ENCODE data around the gene SLC19A2.

SLC19A2 gene

DNA sequence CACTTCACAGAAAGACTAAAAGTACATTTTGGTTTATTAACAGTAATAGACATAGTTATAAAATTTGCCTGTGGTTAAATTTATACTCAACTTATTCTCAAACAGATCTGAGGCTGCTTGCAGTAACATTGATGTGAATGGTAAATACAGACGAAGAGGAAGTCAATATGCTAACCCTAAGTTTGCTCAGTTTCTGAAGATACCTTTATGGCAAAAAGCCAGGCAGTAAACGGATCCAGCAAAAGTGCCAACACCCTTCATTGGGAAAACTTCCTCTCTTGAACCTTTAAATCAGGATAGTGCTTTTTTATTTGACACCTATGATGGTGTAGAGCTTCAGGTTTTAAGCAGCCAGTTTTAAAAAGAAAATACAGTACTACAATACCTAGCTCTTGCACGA, 41.8 kb downstream of the SLC19A2 start:
- no peak overlapping the region for H3K27ac ChIP-seq
- DNase-seq = no peak
- H3K4me1 ChIP-seq = no peaks in the 10 kb centered on the region
- H3K27me3 ChIP-seq = no peaks in the 10 kb centered on the region
- TF ChIP-seq, protein P1, sequence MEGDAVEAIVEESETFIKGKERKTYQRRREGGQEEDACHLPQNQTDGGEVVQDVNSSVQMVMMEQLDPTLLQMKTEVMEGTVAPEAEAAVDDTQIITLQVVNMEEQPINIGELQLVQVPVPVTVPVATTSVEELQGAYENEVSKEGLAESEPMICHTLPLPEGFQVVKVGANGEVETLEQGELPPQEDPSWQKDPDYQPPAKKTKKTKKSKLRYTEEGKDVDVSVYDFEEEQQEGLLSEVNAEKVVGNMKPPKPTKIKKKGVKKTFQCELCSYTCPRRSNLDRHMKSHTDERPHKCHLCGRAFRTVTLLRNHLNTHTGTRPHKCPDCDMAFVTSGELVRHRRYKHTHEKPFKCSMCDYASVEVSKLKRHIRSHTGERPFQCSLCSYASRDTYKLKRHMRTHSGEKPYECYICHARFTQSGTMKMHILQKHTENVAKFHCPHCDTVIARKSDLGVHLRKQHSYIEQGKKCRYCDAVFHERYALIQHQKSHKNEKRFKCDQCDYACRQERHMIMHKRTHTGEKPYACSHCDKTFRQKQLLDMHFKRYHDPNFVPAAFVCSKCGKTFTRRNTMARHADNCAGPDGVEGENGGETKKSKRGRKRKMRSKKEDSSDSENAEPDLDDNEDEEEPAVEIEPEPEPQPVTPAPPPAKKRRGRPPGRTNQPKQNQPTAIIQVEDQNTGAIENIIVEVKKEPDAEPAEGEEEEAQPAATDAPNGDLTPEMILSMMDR (IDR thresholded peaks at IDR 0.05) = no peak
- no peaks in the 10 kb centered on the region for H3K9me3 ChIP-seq
- no peak overlapping the region for H3K4me3 ChIP-seq
- intact Hi-C loops (cut with DNase I; ENCODE audit: low total_unique reads) = no loop called here
- no peaks in the 10 kb centered on the region for H3K36me3 ChIP-seq

DNA sequence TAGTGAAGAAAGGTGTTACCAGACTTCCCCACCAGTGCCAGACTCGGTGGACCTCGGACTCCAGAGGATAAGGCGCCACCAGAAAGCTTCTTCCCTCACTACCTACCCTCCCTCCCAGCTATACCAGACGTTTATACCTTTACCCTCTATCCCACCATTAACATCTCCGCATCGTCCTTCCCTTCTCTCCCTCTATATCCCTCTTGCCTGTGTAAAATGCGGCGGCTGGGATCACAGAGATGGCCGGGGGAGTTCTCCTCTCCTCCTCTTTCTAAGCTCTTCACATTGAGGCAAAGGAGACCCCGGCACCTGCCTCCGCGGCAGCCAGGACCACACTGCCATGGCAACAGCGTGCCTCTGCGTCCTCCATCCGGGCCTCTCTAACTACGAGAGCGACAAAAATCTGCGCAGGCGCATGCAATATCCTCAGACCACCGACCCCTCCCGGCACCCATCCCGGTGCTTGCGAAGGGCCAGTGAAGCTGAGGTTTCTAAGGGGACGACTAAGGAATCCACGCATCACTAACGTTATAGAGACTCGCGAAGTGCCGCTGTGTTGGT, 58.6 kb downstream of the SLC19A2 start, which contains the start of gene CCDC181:
CCDC181 (minus strand) TSS at position 394 of the 561 bp plus-strand sequence. CDS start 2,547 bp downstream, outside the sequence.
- no peaks in the 10 kb centered on the region for H3K36me3 ChIP-seq
- H3K4me3 ChIP-seq = peak within 1 kb of the TSS; percentile 41 to 51
- DNase-seq = peak in 1 of 2 donors; percentile 27
- H3K9me3 ChIP-seq = peaks cover 0 to under 1% (median 0%) of the 10 kb centered on the region in 3 donors
- H3K27me3 ChIP-seq = no peaks in the 10 kb centered on the region
- H3K4me1 ChIP-seq = peaks cover 0 to 12% (median 6%) of the 10 kb centered on the region in 4 donors
- intact Hi-C loops (cut with DNase I; ENCODE audit: low total_unique reads) = no loop called here
- H3K27ac ChIP-seq = no peak within 1 kb of the TSS
- TF ChIP-seq, protein P1 (IDR thresholded peaks at IDR 0.05) = no peak

DNA sequence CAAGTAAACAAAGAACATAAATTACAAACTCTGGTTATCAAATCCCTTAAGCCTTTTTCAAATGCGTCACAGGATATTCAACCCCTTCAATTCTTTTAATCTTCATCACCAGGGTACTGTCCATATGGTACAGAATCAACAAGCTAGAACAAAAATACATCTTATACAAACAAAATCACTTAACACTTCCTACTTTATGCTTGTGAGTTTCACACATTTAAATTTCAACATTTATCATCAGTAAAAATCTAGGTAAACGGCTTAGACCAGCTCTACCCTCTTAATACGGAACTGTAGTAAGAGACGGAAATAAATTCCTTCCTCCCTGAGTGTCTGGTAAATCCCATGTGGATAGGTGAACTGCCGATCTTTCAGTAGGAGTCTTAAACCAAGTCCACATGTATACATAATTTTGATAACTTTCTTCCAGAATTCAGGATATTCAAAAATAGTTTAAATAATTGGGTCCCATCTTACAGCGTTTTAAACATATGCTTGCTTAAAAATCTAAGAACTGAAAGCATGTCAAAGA, 59.5 kb downstream of the SLC19A2 start:
- Histone ChIP-seq H3K9me3 (no peaks in the 10 kb centered on the region), H3K4me3 (no peak overlapping the region), H3K27ac (no peak overlapping the region), H3K4me1 (peaks cover 0 to 12% (median 6%) of the 10 kb centered on the region in 4 donors), H3K27me3 (no peaks in the 10 kb centered on the region), H3K36me3 (no peaks in the 10 kb centered on the region)
- DNase-seq = no peak
- intact Hi-C loops (cut with DNase I; ENCODE audit: low total_unique reads) = no loop called here
- TF ChIP-seq, protein P1 (IDR thresholded peaks at IDR 0.05) = no peak

DNA sequence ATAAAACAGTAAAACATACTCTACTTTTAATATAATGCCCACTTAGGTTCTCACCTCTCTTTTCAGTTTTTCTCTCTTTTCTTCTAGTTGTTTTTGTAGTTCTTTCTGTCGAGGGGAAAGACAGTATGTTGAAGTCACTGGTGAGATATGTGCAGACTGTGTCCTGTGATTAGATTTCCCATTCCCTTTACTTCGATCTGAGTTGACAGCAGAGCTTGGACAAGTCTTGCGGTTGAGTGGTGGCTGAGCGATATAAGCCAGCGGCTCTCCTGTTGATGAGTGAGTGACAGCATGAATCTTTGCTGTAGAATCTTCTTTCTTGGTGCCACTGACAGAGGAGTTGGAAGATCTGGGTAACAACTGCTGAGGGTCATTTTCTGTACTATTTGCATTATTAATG, 64.4 kb downstream of the SLC19A2 start:
- no peaks in the 10 kb centered on the region for H3K27me3 ChIP-seq
- DNase-seq = no peak
- TF ChIP-seq, protein P1 (IDR thresholded peaks at IDR 0.05) = no peak
- no peaks in the 10 kb centered on the region for H3K36me3 ChIP-seq
- H3K4me1 ChIP-seq = no peaks in the 10 kb centered on the region
- intact Hi-C loops (cut with DNase I; ENCODE audit: low total_unique reads) = no loop called here
- no peak overlapping the region for H3K4me3 ChIP-seq
- no peak overlapping the region for H3K27ac ChIP-seq
- H3K9me3 ChIP-seq = no peaks in the 10 kb centered on the region

DNA sequence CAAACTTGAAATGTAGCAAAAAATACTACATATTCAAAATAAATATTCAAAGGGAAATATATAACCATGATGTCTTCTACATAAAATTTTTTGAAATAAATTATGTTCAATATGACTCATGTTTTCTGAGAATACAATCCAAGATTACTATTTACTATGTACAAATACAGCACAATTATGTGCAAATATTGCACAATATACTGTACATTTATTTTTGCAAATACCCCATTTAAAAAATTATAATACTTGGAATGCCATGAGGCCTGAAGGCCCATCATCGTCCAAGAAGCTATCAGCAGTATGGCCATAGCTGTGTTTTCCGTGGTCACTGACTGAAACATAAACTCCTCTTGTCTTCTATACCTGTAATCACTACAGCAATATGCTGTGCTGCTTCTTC, 70.8 kb downstream of the SLC19A2 start:
- TF ChIP-seq, protein P1 (IDR thresholded peaks at IDR 0.05) = no peak
- Histone ChIP-seq H3K4me1 (no peaks in the 10 kb centered on the region), H3K27ac (no peak overlapping the region), H3K36me3 (no peaks in the 10 kb centered on the region), H3K27me3 (no peaks in the 10 kb centered on the region), H3K9me3 (peaks cover 0 to 29% (median 16%) of the 10 kb centered on the region in 3 donors), H3K4me3 (no peak overlapping the region)
- no peak for DNase-seq
- intact Hi-C loops (cut with DNase I; ENCODE audit: low total_unique reads) = no loop called here
